Activated CD4-positive, CD25-positive, alpha-beta regulatory T cell (primary cell): ENCODE data around the gene DEPDC4.
"Not testable (repeated sequence)": the region's sequence is repeated elsewhere in the genome, so short reads cannot be mapped to it uniquely, and the experiment has no call there.

Experiments used
- DNase-seq, 4 experiments: peaks; one replicate each; lab custom pipeline; 2025; lab: John Stamatoyannopoulos, UW

DEPDC4 gene

GRCh38 chr12:100265107-100265506 lies 1.8 kb downstream of the DEPDC4 start:
- not testable (repeated sequence) for DNase-seq

DNA sequence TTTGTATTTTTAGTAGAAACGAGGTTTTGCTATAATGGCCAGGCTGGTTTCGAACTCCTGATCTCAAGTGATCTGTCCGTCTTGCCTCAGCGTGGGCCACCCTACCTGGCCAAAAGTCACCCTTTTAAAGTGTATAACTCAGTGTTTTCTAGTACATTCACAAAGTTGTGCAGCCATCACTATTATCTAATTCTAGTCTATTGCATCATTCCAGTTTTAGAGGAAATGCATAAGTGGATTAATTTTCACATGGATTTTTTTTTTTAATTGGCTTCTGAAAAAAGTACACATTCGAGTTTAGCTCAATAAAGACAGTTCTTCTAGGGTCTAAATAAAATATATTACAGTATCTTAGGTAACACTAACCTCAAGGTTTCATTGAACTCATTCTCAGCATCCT lies 3.7 kb downstream of the DEPDC4 start:
- DNase-seq: no peak

GRCh38 chr12:100258127-100258526 lies 8.8 kb downstream of the DEPDC4 start:
- no peak for DNase-seq

DNA sequence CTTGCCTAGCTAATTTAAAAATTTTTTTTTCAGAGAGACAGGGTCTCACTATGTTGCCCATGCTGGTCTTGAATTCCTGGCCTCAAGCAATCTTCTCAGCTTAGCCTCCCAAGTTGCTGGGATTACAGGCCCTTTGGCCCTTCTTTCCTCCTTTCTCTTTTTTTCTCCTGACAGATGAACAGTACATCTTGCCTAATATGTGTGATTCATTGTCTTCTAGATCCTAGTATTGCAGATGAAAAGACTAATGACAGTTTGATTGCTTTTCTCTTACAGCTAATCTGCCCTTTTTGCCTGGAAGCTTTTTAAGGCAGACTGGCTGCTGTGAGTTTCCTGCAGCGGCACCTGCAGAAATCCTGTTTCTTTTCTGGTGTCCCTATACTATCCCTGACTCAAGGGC lies 12.0 kb downstream of the DEPDC4 start:
- DNase-seq: no peak

DNA sequence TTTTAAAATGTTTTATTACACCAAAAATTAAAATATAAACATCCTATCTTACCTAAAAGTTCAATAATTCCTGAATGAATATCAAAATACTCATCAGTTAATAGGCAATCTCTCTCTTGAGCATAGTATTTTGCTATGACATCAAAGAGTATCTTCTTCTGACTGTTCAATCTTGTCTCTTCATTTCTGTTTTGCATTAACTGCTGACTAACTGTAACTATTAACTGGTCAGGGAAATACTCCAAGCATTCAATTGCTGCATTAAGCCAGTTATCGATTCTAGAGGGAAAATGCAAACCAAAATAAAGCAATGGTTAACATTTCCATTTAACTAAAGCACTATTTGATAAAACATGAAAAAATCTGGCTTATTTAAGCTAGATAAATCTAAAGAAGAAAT lies 13.4 kb downstream of the DEPDC4 start:
- no peak for DNase-seq

DNA sequence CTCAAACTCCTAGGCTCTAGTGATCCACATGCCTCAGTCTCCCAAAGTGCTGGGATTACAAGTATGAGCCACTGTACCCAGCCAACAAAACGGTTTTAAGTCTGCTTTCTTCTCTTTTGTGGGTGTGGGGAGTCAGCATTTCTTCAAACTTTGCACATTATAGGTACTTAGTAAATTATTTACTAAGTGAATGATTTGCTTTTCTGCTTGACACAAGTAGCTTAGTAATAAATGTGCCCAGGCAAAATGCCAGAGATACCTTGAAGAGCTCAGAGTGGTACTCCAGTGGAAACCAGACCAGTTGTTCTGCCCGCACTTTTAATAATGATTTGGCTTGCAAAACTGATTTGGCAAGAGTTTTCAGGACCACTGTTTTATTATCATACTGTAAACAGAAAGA lies 15.0 kb downstream of the DEPDC4 start:
- DNase-seq: no peak

- DNase-seq: no peak
Observed at GRCh38 chr12:100249941-100250340, 16.9 kb downstream of the DEPDC4 start.

- no peak for DNase-seq
Observed at GRCh38 chr12:100248886-100249285, 18.0 kb downstream of the DEPDC4 start.

DNA sequence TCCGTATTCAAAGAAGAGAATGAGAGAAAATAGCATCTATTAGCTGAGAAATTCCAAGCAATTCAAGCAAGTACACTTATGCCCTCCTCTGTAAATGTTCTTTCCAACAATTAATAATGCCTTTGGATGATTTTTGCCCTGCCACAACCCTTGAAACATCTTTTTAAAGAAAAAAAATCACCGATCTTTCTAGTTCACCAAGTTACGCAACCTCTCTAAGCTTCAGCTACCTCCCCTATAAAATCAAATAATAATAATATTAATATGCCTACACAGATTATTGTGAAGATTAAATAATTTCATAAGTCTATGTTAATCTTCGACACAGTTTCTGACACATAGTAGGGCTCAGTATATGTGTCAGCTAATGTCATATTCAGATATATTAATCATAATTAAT lies 19.1 kb downstream of the DEPDC4 start:
- DNase-seq: no peak

GRCh38 chr12:100243137-100243536 lies 23.7 kb downstream of the DEPDC4 start:
- DNase-seq: no peak

GRCh38 chr12:100239589-100239988 lies 27.3 kb downstream of the DEPDC4 start:
- DNase-seq: no peak

GRCh38 chr12:100238801-100239200 lies 28.1 kb downstream of the DEPDC4 start:
- no peak for DNase-seq

DNA sequence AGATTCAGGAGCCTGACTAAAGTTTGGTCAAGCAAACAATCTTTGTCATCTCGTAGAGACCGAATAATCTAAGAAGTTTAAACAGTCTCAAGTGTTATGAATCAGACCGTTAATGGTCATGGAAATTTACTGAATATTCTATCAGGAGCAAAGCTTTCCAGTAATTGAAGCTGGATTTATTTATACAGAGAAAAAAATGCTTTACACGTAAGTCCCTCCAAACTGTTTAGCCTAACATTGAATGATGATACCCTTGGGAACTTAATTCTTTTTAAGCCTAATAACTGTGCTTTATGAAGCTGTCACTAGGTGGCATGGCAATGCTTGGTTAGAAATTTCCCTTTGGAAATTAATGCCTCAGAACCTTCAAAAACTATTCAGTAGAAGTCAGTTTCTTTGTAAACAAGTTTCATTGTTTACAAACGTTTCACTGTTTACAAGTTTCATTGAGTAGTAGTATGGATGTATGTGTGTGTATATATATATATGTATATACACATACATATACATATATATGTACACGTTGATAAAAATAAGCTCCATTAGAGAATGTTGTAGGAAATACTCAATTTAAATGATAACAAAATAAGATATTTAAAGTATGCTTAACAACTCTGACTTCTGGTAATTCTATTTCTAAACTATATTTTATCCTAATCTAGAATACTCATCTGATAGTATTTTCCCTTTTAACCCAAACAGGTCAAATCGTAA lies 32.1 kb downstream of the DEPDC4 start:
- no peak for DNase-seq

GRCh38 chr12:100234166-100234565 lies 32.7 kb downstream of the DEPDC4 start:
- DNase-seq: no peak

- not testable (repeated sequence) for DNase-seq
Observed at GRCh38 chr12:100231873-100232272, 35.0 kb downstream of the DEPDC4 start.

GRCh38 chr12:100229876-100230275 lies 37.0 kb downstream of the DEPDC4 start:
- DNase-seq: no peak

DNA sequence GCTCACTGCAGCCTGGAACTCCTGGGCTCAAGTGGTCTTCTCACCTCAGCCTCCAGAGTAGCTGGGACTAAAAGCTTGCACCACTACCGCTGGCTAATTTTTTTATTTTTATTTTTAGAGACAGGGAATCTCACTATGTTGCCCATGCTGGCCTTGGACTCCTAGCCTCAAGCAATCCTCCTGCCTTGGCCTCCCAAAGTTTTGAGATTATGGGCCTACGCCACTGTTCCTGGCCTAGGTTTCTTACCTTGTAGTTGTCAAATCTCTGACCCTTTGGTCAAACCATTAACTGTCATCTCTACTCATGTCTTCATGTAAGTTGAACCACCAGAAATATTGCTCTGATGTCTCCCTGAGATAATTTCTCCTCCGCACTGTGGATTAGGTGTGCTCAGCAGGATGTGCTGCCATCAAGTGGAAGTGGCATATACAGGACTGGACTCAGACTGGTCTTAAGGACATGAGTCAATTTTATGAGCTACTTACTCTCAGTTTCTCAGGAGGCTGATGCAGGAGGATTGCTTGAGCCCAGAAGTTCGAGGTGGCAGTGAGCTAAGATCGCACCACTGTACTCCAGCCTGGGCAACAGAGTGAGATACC lies 37.7 kb downstream of the DEPDC4 start:
- no peak for DNase-seq

DNA sequence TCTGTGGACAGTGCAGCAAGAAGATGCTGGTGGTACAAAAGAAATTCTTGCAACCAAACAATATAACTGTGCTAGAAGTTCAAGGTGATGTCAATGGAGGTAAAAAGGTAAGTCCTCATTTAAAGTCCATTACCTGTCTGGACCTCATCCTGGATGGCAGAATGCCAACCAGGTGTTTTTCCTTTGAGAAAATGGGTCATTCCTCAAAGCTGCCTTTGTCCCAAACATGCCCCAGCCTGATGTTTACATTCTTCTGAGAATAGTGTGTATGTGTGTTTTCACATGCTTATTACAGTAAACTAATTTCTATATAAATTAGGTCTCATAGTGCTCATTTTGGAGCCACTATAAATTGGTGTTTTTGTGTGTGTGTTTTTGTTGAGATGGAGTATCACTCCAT lies 41.4 kb downstream of the DEPDC4 start:
- no peak for DNase-seq

DNA sequence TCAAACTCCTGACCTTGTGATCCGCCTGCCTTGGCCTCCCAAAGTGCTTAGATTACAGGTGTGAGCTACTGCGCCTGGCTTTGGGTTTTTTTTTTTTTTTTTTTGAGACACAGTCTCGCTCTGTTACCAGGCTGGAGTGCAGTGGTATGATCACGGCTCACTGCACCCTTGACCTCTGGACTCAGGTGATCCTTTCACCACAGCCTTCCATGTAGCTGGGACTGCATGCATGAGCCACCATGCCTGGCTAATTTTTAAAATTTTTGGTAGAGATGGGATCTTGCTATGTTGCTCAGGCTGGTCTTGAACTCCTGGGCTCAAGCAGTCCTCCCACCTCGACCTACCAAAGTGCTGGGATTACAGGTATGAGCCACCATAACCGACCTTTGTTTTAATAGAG lies 44.7 kb downstream of the DEPDC4 start:
- not testable (repeated sequence) for DNase-seq

- DNase-seq: no peak
Observed at GRCh38 chr12:100221523-100221922, 45.4 kb downstream of the DEPDC4 start.

GRCh38 chr12:100219328-100220109 lies 47.4 kb downstream of the DEPDC4 start:
- DNase-seq: no peak

DNA sequence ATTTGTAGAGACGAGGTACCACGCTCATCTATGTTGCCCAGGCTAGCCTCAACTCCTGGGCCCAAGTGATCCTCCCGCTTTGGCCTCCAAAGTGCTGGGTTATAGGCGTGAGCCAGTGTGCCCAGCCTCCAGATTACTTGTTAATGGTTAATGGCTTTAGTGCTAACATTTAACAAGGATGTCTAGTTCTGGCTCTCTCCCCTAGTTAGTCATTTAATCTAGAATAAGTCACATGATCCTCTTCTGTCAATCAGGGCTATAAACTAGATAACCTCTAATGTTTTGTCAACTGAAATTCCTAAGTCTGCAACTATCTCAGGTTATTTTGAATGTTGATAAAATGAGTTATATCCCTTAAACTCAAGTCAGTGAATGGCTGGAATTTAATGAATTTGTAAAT lies 50.5 kb downstream of the DEPDC4 start:
- no peak for DNase-seq

- DNase-seq: no peak
Observed at GRCh38 chr12:100215209-100215608, 51.7 kb downstream of the DEPDC4 start.
